GM12878 (cell line): ENCODE results near the gene SIRT7. TPM values are rescaled to one million over a fixed set of nuclear protein-coding genes. Genes with fewer than 3 reads are reported as not detected.

Source experiments
- ATAC-seq: fragments of 200-7000 bp; cut with Tn5 transposase; 3 replicates; pipeline ENCODE4 v1.9.1; 2020; ENCODE audit warnings: mild to moderate bottlenecking, moderate library complexity
- BruUV-seq: library from RNA; stranded (reverse); fragments of 400-500 nt; replicated peaks from 2 replicates; lab custom pipeline; 2021; lab: Mats Ljungman, UMichigan
- CTCF ChIA-PET: fragments of 300-600 bp; sonication (Branson Sonifier 250); formaldehyde crosslinking; extraction: SDS; loops from one replicate; lab custom pipeline; 2021; ENCODE audit warnings: inconsistent platforms; lab: Yijun Ruan, JAX
- POLR2A ChIA-PET: fragments of 350-600 bp; formaldehyde crosslinking; extraction: SDS; loops from one replicate; lab custom pipeline; 2021; ENCODE audit warnings: inconsistent platforms; lab: Charles Lee
- RAD21 ChIA-PET: fragments of 300-600 bp; sonication (Branson Sonifier 250); formaldehyde crosslinking; loops from one replicate; lab custom pipeline; 2023; ENCODE audit warnings: antibody characterized with exemption; ENCODE audit not compliant: unreplicated experiment; lab: Charles Lee
- SMC1A ChIA-PET: fragments of 300-600 bp; sonication (Branson Sonifier 250); formaldehyde crosslinking; loops from one replicate; lab custom pipeline; 2023; ENCODE audit not compliant: unreplicated experiment, uncharacterized antibody; lab: Charles Lee
- DNase-seq: peaks from one replicate; pipeline ENCODE4 v3.0.0-alpha.2; 2011; ENCODE audit warnings: low read depth, low spot score
- FAIRE-seq: peaks from 3 replicates; lab custom pipeline; 2011; peaks lifted over from hg19 to GRCh38; lab: Jason Lieb, UNC
- H2AFZ ChIP-seq: 2 replicates; pipeline ENCODE4 v1.6.0; 2011; ENCODE audit warnings: low read depth, low read length, control low read depth; ENCODE audit not compliant: control insufficient read depth
- H3K27ac ChIP-seq: 2 replicates; pipeline ENCODE4 v1.5.1; 2011; ENCODE audit warnings: control low read depth; ENCODE audit not compliant: control insufficient read depth, insufficient read depth
- H3K27me3 ChIP-seq, 2 experiments: replicated peaks in 1 of 2; 2 replicates each; pipeline versions ENCODE4 v1.6.0 to v1.6.1; 2011; ENCODE audit warnings: low read length in 1 of 2; ENCODE audit not compliant: control insufficient read depth in 2 of 2, insufficient read depth in 2 of 2
- H3K36me3 ChIP-seq, 2 experiments: 2 replicates each; pipeline ENCODE4 v1.5.1; 2011; ENCODE audit warnings: low read length in 1 of 2; ENCODE audit not compliant: control insufficient read depth in 2 of 2, insufficient read depth in 2 of 2
- H3K4me1 ChIP-seq: 2 replicates; pipeline ENCODE4 v1.6.1; 2011; ENCODE audit warnings: mild to moderate bottlenecking, low read length, moderate library complexity, mixed read lengths; ENCODE audit not compliant: control insufficient read depth, insufficient read depth
- H3K4me2 ChIP-seq: 2 replicates; pipeline ENCODE4 v1.6.0; 2011; ENCODE audit warnings: control low read depth; ENCODE audit not compliant: control insufficient read depth, insufficient read depth
- H3K4me3 ChIP-seq: fragments of 200-600 bp; sonication (generic); 2 replicates; pipeline ENCODE4 v1.5.1; 2016
- H3K79me2 ChIP-seq: 2 replicates; pipeline ENCODE4 v1.6.0; 2011; ENCODE audit warnings: low read length; ENCODE audit not compliant: control insufficient read depth, insufficient read depth
- H3K9ac ChIP-seq: 2 replicates; pipeline ENCODE4 v1.8.0; 2011; ENCODE audit warnings: low read length, control low read depth, mixed read lengths; ENCODE audit not compliant: control insufficient read depth, insufficient read depth
- H3K9me3 ChIP-seq: replicated peaks from 3 replicates; pipeline ENCODE4 v1.5.1; 2011; ENCODE audit warnings: mild to moderate bottlenecking, low read length; ENCODE audit not compliant: control insufficient read depth, insufficient read depth
- H4K20me1 ChIP-seq: 2 replicates; pipeline ENCODE4 v1.6.0; 2011; ENCODE audit not compliant: control insufficient read depth, insufficient read depth
- BHLHE40 ChIP-seq, 2 experiments: fragments of 450-650 bp in 1 of 2; IDR thresholded peaks; 2 replicates each; pipeline ENCODE4 v1.6.1; 2011 to 2017; ENCODE audit warnings: low read depth in 2 of 2, borderline replicate concordance in 1 of 2, improper control_type of control experiment in 1 of 2, low read length in 1 of 2, mild to moderate bottlenecking in 1 of 2
- HDAC2 ChIP-seq: fragments of 200-600 bp; sonication (generic); IDR thresholded peaks from 2 replicates; pipeline ENCODE4 v1.6.1; 2017
- SMC3 ChIP-seq: IDR thresholded peaks from 2 replicates; pipeline ENCODE4 v1.6.1; 2011; ENCODE audit warnings: low read length, improper control_type of control experiment, borderline replicate concordance
- SP1 ChIP-seq: IDR thresholded peaks from one replicate; pipeline ENCODE4 v1.6.1; 2011; ENCODE audit warnings: low read depth, low read length
- ZNF384 ChIP-seq: IDR thresholded peaks from 2 replicates; pipeline ENCODE4 v1.6.1; 2012; ENCODE audit warnings: low read depth, mild to moderate bottlenecking, low read length, improper control_type of control experiment, borderline replicate concordance
- WGBS: methylation state at CpG from one replicate; pipeline ENCODE4 v1.1.6; 2016; ENCODE audit warnings: low lambda C conversion rate; ENCODE audit not compliant: insufficient replicate concordance, insufficient coverage; ENCODE audit errors: missing lambda C conversion rate; 5-methylcytosine and 5-hydroxymethylcytosine counted together
- in situ Hi-C: fragments of 300-500 bp; cut with MboI; formaldehyde crosslinking; loops from 9 replicates; pipeline ENCODE4 v1.14.3; 2018; ENCODE audit warnings: mixed read lengths
- intact Hi-C: fragments of 100-400 bp; cut with micrococcal nuclease; formaldehyde crosslinking; loops from one replicate; pipeline ENCODE4 v1.14.2; 2022; ENCODE audit not compliant: unreplicated experiment
- polyA plus RNA-seq, 11 experiments: library from polyadenylated mRNA; depleted of rRNA in 4 of 11; unstranded in 6 of 11; stranded (reverse) in 5 of 11; fragments of >200 nt; fragmentation: Nextera tagmentation in 4 of 11; fragmentation: Illumina TruSeq in 1 of 11; extraction: Ambion mirVana in 4 of 11; extraction: Trizol in 1 of 11; gene quantifications; 1 replicate in 1 of 11; 2 replicates in 10 of 11; pipeline versions ENCODE4 v1.2.1 to v1.2.3, GENCODE V29; 2011 to 2016; ENCODE audit warnings: inconsistent platforms in 2 of 11, missing spikeins in 2 of 11, low read depth in 1 of 11
- total RNA-seq, 4 experiments: library from RNA; depleted of rRNA in 3 of 4; stranded (reverse); fragments of >200 nt in 3 of 4; fragmentation: Illumina TruSeq in 1 of 4; extraction: Trizol in 1 of 4; gene quantifications; 2 replicates each; pipeline versions ENCODE4 v1.2.1 to v1.2.3, GENCODE V29; 2013 to 2021
- TF ChIP-seq, protein P1 (sequence below): IDR thresholded peaks from 2 replicates; pipeline ENCODE4 v1.6.1; 2012; ENCODE audit warnings: improper control_type of control experiment, low read depth, low read length; ENCODE audit not compliant: insufficient replicate concordance

Gene SIRT7
- total and polyA plus RNA-seq, 10 of the 15 experiments (the other 5 are each of a cell fraction or from before 2014, with no cell fraction given) = 1.2 to 56.2 (median 22.7) TPM

DNA sequence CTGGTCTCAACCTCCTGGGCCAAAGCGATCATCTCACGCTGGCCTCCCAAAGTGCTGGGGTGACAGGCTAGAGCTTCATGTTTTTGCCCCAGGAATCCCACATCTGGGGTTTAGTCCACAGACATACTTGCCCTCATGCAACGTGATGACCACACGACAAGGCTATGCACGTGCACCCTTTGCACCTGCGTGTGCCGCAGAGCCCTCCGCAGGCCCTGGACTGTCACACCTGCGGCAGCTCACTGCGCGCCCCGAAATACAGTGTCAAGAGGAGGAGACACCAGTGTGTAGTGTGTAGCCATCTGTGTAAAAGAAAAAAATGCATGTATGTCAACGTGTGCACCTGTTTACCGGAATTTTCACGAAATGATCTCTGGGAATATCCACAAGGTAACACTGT lies 32.5 kb upstream of the SIRT7 start:
- no peaks in the 10 kb centered on the region for H3K4me1 ChIP-seq
- DNase-seq = no peak
- POLR2A ChIA-PET = no interaction called here
- no peak for FAIRE-seq
- no peaks in the 10 kb centered on the region for H4K20me1 ChIP-seq
- CTCF ChIA-PET = interaction anchor here (0.8 kb wide), 1 partner anchor 9 kb away, joined by 3 read pairs; no protein-coding TSS in a partner anchor
- no peak overlapping the region for H2AFZ ChIP-seq
- H3K9me3 ChIP-seq = no peaks in the 10 kb centered on the region
- no peak overlapping the region for H3K27ac ChIP-seq
- SMC1A ChIA-PET = no interaction called here
- 44% methylated on average over 15 of the region's 15 CpGs for WGBS
- intact Hi-C loops (no loop called here), in situ Hi-C loops (no loop called here)
- no peaks in the 10 kb centered on the region for H3K79me2 ChIP-seq
- no peaks in the 10 kb centered on the region for H3K36me3 ChIP-seq
- H3K9ac ChIP-seq = no peak overlapping the region
- no peaks in the 10 kb centered on the region for H3K27me3 ChIP-seq
- TF ChIP-seq HDAC2 = no peak
- TF ChIP-seq BHLHE40 (IDR thresholded peaks at IDR 0.05; ENCODE audit: borderline replicate concordance in 1 of 2, low read depth in 2 of 2, low read length in 1 of 2) = peak in 1 of 2 experiments; percentile 51; a peak in 2 of 4 replicates
- H3K4me3 ChIP-seq = no peak overlapping the region
- RAD21 ChIA-PET = no interaction called here
- no TSS peak for BruUV-seq
- H3K4me2 ChIP-seq = no peak overlapping the region
- no peak for ATAC-seq

DNA sequence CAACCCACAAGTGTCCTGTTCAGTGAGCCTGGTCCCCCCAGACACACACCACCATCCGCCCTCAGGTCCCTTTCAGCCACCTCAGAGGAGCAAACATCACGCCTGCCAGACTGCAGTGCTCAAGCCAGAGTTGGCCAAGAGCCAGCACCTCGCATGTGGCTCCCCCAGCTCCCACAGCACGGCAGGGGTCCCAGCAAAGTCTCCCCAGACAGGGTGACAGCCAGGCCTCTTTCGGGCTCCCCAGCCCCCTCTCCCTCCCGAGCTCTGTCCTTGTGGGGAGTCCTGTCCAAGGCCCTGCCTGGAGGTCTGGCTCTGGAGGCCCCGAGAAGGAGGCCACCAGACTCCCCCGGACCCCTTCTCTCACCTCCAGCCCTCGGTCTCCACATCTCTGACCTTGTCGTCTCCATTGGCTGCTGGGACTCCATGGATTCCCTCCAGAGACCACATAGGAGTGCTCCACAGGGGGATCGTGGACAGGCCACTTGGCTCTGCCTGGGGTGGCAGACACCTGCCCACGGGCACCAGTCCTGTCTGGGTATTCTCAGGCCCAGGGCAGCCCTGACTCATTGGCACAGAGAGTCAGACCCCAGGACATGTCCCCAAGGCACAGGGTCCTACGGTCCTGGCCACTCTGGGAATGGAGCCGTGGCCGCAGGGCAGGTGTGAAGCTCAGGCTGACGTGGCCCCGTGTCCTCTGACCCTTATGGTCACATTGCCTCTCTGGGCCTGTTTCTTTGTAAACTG lies 30.8 kb upstream of the SIRT7 start:
- Histone ChIP-seq H3K27me3 (no peaks in the 10 kb centered on the region), H3K9me3 (no peaks in the 10 kb centered on the region), H3K27ac (no peak overlapping the region), H3K4me2 (no peak overlapping the region), H2AFZ (no peak overlapping the region), H3K79me2 (no peaks in the 10 kb centered on the region), H3K4me1 (no peaks in the 10 kb centered on the region), H3K9ac (no peak overlapping the region), H3K4me3 (no peak overlapping the region), H3K36me3 (no peaks in the 10 kb centered on the region), H4K20me1 (no peaks in the 10 kb centered on the region)
- CTCF ChIA-PET = interaction anchor here (0.8 kb wide), 2 partner anchors 73 kb away, joined by 3 read pairs; no protein-coding TSS in a partner anchor
- in situ Hi-C loops (no loop called here), intact Hi-C loops (no loop called here)
- TF ChIP-seq, protein P1, sequence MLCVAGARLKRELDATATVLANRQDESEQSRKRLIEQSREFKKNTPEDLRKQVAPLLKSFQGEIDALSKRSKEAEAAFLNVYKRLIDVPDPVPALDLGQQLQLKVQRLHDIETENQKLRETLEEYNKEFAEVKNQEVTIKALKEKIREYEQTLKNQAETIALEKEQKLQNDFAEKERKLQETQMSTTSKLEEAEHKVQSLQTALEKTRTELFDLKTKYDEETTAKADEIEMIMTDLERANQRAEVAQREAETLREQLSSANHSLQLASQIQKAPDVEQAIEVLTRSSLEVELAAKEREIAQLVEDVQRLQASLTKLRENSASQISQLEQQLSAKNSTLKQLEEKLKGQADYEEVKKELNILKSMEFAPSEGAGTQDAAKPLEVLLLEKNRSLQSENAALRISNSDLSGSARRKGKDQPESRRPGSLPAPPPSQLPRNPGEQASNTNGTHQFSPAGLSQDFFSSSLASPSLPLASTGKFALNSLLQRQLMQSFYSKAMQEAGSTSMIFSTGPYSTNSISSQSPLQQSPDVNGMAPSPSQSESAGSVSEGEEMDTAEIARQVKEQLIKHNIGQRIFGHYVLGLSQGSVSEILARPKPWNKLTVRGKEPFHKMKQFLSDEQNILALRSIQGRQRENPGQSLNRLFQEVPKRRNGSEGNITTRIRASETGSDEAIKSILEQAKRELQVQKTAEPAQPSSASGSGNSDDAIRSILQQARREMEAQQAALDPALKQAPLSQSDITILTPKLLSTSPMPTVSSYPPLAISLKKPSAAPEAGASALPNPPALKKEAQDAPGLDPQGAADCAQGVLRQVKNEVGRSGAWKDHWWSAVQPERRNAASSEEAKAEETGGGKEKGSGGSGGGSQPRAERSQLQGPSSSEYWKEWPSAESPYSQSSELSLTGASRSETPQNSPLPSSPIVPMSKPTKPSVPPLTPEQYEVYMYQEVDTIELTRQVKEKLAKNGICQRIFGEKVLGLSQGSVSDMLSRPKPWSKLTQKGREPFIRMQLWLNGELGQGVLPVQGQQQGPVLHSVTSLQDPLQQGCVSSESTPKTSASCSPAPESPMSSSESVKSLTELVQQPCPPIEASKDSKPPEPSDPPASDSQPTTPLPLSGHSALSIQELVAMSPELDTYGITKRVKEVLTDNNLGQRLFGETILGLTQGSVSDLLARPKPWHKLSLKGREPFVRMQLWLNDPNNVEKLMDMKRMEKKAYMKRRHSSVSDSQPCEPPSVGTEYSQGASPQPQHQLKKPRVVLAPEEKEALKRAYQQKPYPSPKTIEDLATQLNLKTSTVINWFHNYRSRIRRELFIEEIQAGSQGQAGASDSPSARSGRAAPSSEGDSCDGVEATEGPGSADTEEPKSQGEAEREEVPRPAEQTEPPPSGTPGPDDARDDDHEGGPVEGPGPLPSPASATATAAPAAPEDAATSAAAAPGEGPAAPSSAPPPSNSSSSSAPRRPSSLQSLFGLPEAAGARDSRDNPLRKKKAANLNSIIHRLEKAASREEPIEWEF = no peak
- TF ChIP-seq ZNF384 = no peak
- no peak for TF ChIP-seq SMC3
- no peak for TF ChIP-seq SP1
- RAD21 ChIA-PET = interaction anchor here (1.7 kb wide), 1 partner anchor 11 kb away, joined by 4 read pairs; no protein-coding TSS in a partner anchor
- BruUV-seq = no TSS peak
- no peak for ATAC-seq
- no peak for FAIRE-seq
- SMC1A ChIA-PET = no interaction called here
- no peak for DNase-seq
- POLR2A ChIA-PET = no interaction called here
- 27% methylated on average over 17 of the region's 17 CpGs for WGBS
